Measurements from ENCODE around the gene HIBADH.

The HIBADH gene

DNA sequence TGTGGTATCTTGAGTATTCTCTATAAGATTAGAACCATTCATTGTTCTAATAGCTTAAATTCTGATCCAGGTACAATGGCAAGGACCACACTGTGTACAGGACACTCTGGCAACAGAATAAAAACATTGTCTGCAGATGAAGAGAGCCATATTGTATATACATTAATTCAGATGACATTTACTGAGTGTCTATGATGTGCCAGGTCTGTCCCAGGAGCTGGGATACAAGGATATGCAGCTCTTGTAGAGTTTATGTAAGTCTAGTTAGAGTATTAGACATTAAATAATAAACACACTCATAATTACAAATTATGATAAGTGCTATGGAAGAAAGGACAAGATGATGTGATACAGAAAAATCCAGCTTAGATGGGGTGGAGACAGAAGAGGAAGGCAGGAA, 184.1 kb downstream of the HIBADH start:
- no peak for DNase-seq

GRCh38 chr7:27478084-27478483, 184.6 kb downstream of the HIBADH start:
- DNase-seq = no peak

DNA sequence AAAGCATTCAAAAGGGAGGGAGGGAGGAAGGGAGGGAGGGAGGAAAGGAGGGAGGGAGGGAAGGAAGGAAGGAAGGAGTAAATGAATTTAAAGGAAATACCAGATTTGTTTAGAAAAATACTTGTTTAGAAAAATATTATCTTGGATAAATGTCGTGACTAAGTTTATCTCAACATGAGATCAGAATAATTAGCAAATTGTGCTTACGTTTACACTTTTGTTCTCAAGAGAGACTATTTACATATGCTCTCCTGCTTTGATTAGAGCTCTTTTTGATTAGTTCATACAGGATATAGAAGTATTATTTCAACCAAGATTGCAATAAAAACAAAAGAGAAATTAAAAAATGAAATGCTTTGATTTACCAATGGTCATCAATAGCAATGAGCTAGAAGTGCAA, 186.2 kb downstream of the HIBADH start:
- DNase-seq = no peak

Data from activated CD8-positive, alpha-beta memory T cell treated with anti-CD3 and anti-CD28 coated beads, Interleukin-2, amount 50 U/mL, for 4 hours (primary cell).